RCC 7860 (cell line): ENCODE results near the gene KLHDC10.
"Not testable (repeated sequence)": the region's sequence is repeated elsewhere in the genome, so short reads cannot be mapped to it uniquely, and the experiment has no call there.

Experiments
- DNase-seq: peaks from one replicate; pipeline ENCODE4 v3.0.0-alpha.2; 2015; ENCODE audit warnings: low spot score
- FAIRE-seq: peaks from 2 replicates; lab custom pipeline; 2012; peaks lifted over from hg19 to GRCh38; lab: Jason Lieb, UNC

KLHDC10 gene

DNA sequence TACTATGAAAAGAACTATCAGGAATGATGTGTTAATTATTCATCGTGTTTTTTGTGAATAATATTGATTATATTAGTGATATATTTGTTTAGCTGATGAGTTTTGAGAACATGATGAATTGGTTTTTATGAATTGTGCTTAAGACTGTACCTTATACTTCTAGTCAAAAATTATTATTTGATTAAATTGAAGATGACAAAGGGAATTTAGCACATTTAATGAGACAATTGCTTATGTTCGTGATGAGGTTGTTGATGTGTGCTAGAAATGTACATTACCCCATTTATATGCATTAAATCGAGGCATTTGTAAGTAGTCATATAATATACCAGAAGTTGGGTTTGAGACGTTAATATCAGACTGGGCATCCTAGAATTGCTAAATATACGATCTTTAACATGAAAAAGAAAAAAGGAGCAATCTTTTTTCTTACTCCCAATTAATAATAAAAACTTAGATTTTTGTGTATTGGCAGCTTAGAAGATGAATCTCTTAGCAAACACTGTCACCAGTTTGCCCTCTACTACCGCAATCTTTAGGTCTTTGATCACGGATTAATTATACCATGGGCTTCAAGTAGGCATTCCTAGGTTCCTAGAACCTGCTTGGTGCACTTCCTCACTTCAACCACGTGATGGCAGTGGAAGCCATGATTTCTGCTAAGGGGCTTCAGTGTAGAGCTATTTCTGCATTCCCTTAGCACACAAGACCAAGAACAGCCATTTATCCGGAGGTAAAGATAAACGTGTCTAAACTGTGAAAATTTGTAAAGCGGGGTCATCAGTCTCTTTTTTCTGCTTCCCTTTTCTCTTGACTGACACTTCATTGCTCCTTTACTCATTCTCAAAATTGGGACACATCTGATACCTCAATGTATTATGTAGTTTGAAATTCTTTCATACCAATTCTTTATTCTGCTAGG, 1.6 kb downstream of the KLHDC10 start:
- DNase-seq (peak; percentile 82), FAIRE-seq (peak; percentile 80)

DNA sequence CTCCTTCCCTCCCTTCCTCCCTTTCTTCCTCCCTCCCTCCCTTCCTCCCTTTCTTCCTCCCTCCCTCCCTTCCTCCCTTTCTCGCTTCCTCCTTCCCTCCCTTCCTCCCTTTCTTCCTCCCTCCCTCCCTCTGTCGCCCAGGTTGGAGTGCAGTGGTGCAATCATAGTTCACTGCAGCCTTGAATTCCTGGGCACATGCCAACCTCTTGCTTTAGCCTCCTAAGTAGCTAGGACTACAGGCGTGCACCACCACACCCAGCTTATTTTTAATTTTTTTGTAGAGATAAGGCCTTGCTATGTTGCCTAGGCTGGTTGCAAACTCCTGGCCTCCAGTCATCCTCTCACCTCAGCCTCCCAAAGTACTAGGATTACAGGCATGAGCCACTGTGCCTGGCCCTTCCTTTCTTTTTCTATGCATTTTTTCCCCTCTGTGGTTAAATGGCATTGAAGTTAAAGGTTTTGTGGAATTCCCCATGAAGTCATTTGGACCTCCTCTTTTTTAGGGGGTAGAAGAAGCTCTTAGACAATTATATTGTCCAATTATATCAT, 9.6 kb downstream of the KLHDC10 start:
- DNase-seq (no peak), FAIRE-seq (no peak)

DNA sequence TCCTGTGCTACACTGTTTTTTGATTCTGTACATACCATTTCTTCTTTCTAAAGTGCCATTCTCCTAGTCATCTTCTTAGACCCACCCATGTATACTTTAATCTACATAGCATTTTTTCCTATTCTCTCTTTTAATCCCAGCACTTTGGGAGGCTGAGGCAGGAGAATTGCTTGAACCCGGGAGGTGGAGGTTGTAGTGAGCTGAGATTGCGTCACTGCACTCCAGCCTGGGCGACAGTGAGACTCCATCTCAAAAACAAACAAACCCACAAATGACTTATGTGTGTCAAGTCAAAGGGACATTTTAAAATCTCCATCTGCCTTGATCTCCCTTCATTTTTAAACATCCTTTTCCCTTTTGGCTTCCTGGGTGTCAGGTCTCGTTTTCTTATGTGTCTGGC, 13.2 kb downstream of the KLHDC10 start:
- not testable (repeated sequence) for DNase-seq, FAIRE-seq

DNA sequence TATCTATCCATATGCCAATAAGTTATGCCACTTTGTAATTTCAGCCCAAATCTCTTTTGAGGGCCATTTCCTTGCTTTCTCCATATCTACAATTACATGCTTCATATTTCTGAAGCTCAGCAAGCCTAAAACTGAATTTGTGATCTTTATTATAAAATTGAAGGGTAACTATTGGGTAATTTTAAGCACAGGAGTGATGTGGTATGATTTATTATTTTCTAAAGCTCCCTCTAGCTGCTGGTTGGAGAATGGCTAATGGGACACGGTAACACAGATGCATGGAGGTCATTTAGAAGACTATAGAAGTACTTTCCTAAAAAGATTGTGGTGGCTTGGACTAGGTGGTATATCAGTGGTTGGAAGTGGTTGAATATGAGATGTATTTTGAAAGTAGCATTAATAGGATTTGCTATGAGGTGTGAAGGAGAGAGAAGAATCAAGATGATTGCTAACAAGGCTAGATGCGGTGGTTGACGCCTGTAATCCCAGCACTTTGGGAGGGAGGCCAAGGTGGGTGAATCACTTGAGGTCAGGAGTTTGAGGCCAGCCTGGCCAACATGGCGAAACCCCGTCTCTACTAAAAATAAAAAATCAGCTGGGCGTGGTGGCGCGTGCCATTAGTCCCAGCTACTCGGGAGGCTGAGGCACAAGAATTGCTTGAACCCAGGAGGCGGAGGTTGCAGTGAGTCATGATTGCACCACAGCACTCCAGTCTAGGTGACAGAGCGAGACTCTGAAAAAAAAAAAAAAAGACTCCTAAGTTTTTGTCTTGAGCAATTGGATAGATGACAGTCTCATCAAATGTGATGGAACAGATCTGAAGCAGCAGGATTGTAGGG, 13.9 kb downstream of the KLHDC10 start:
- DNase-seq (no peak), FAIRE-seq (no peak)

DNA sequence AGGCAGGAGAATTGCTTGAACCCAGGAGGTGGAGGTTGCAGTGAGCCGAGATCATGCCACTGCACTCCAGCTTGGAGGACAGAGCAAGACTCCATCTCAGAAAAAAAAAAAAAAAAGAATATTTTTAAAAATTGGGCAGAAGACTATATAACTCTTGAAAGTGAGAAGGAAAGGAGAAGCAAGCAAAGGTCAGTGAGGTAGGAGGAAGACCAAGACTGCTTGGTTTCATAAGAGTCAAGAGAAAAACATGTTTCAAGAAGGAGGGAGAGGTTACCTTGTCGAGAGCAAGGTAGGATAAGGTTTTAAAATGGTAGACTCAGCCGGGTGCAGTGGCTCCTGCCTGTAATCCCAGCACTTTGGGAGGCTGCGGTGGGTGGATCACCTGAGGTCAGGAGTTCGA, 14.9 kb downstream of the KLHDC10 start:
- DNase-seq, FAIRE-seq: not testable (repeated sequence)

DNA sequence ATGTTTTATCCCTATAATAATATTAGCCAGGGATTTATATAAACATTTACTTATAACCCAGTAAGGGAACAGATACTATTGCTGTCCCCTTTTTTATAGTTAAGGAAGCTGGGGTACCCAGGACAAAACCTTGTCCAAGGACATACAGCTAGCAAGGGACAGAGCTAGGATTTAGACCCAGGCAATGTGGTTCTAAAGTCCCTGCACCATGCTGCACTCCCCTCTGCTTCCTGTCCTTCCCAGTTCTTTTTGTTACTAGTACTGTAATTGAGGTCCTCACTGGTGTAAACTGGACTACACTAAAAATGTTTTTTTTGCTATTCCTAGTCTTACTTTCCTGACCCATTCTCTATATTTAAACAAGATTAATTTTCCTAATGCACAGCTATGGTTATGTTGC, 16.6 kb downstream of the KLHDC10 start:
- no peak for FAIRE-seq

DNA sequence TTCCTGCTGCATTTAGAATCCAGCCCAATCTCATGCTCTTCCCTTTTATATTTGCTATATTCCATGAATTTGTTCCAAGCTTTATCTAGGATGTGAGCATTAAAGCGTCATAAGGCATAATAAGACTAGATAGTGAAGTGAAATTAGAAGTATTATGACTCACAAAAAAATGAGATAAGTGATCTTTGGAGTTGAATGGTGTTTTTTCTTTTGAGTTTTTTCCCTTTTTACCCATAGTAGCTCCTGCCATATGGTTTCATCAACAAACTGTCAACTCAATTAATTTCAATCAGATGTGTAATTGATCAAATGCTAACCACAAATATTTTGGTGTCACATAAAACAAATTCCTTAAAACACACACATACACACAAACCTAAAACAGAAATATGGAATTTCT, 17.0 kb downstream of the KLHDC10 start:
- DNase-seq = no peak
- FAIRE-seq = no peak

More for the DNA sequence above, 16.6 kb downstream of the KLHDC10 start:
- DNase-seq = no peak

DNA sequence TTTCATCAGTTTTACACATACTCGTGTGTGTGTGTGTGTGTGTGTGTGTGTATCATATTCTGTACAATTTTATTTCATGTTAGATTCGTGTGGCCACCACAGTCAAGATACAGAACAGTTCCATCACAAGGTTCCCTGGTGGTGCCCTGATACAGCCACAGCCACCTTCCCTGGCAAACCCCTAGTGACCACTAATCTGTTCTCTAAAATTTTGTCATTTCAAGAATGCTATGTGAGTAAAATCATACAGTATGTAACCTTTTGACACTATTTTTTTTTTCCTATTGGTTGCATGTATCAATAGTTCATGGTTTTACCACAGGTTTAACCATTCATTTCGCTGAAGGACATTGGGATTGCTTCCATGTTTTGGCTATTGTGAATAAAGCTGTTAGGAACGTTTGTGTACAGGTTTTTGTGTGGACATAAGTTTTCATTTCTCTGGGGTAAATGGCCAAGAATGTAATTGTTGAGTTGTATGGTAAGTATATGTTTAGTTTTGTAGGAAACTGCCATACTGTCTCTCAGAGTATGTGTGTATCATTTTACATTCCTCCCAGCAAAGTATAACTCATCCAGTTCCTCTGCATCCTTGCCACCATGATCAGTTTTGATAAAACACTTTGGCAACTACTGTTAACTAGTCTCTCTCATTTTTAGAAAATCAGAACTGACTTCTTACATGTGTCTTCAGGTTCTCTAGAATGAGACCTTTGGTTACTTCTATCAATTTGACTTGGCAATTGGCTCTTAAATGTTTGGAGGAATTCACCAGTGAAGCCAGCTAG, 20.6 kb downstream of the KLHDC10 start:
- DNase-seq (no peak), FAIRE-seq (no peak)

DNA sequence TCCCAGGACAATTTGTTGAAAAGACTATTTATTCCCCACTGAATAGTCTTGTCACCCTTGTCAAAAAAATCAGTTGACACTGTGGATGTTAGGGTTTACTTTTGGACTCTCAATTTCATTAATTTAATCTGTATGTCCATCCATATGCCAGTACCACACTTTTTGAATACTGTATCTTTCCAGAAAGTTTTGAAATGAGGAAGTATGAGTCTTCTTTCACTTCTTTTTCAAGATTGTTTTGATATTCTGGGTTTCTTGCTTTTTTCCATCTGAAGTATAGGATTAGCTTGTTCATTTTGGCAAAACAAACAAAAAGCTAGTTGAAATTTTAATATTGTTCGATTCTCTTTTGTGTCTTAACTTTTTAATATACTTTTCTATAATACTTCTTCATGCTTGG, 21.7 kb downstream of the KLHDC10 start:
- FAIRE-seq (no peak), DNase-seq (no peak)

DNA sequence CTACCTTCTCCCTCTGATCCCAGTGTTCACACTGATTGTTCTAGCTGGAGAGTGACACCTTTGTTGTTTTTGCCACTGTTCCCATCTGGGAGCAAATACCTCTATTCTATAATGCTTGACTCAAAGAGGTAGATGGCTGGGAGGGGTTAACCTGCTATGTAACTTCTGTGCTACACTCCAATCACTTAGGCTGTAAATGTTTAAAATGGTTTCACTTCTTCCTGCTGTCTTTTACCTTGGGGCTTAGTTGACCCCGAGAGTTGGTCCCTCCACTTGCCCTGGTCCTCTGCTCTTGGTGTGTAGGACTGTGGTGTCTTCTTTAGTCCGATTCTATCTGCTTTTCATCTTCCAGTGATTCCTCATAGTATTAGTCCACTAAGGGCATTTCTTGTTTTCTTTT, 22.3 kb downstream of the KLHDC10 start:
- DNase-seq = no peak
- FAIRE-seq = no peak

DNA sequence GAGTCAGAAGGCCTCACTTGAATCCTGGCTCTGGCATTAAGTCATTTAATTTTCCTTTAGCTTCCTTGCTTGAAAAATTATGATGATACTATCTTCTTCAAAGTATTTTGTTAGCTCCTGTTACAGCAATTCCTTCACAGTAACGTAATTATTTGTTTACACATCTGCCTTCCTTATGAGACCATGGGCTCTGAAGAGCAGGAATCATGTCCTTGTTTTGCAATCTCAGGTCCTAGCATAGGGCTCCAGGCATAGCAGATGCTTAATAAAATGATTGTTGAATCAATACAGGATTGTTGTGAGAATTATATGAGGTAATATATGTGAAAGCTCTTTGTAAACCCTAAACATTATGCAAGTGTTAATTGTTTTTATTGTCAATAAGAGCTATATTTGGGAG, 25.5 kb downstream of the KLHDC10 start:
- FAIRE-seq = no peak
- DNase-seq = no peak

DNA sequence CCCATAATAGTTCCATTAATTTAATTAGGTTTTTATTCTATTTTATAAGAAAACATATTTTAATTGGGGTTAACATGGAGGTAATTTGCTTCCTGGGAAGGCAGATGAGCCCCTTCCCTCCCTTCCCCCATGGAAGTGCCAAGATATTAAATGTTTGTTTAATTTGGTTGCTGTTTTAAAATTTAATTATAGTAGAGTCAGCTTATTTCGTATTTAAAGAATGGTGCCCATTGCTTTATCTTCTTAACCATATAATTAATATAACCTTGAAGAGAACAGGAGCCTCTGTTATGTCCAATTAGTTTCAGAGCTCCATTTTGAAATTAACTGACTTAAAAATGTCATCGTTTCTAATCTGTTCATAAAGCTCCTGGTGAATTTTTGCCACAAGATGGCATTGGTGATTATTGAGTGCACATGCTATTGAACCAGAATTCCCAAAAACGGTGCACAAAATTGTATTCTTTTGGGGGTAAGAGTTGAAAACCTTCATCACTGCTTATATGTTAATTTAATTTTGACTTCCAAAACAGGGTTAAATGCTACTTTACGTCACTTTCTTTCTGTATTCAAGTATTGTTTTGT, 26.0 kb downstream of the KLHDC10 start:
- no peak for FAIRE-seq
- DNase-seq = no peak

DNA sequence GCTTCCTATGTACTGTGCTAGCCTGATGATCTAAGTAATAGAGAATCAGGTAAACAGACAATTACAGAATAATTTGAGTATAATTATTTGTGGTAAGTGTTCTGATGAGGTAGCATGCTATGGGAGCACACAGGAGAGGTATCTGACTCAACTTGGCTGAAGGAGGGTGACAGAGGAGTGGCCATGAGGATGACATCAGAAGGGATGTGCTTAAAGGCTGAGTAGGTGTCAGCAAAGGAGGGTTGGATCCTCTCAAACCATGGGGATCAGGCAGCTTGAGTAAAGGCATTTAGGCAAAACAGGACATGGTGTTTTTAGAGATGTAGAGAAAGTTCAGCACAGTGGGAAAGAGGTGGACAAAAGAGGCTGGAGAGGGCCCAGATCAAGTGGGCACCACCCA, 29.0 kb downstream of the KLHDC10 start:
- FAIRE-seq (no peak), DNase-seq (no peak)

DNA sequence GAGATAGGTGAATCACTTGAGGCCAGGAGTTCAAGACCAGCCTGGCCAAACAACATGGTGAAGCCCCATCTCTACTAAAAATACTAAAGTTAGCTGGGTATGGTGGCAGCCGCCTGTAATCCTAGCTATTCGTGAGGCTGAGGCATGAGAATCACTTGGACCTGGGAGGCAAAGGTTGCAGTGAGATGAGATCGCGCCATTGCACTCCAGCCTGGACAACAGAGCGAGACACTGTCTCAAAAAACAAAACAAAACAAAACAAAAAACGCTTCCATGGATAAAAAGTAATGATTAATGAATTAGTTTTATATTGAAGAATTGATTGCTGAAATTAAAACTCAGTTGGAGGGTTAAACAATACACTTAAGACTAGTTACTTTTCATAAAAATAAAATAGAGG, 32.3 kb downstream of the KLHDC10 start:
- DNase-seq = no peak

DNA sequence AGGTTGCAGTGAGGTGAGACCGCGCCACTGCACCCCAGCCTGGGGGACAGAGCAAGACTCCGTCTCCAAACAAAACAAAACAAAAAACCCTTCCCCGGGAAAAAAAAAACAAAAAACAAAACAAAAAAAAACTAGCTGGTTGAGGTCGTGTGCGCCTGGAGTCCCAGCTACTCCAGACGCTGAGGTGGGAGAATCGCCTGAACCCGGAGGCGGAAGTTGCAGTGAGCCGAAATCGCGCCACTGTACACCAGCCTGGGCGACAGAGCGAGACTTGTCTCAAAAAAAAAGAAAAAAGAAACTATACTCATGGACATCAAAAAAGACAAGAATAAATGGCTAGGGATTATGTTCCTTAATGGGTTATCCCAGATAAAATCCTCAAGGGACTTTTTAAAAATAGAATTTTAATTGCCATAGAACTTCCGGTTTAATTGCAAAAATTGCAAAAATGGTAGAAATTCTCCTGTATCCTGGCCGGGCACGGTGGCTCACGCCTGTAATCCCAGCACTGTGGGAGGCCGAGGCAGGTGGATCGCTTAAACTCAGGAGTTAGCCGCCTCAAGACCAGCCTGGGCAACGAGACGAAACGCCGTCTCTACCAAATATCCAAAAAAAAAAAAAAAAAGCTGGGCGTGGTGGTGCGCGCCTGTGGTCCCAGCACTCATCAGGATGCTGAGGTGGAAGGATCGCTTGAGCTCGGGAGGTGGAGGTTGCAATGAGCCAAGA, 37.8 kb downstream of the KLHDC10 start:
- FAIRE-seq (no peak), DNase-seq (no peak)

More for the DNA sequence above, 32.3 kb downstream of the KLHDC10 start:
- FAIRE-seq = no peak

DNA sequence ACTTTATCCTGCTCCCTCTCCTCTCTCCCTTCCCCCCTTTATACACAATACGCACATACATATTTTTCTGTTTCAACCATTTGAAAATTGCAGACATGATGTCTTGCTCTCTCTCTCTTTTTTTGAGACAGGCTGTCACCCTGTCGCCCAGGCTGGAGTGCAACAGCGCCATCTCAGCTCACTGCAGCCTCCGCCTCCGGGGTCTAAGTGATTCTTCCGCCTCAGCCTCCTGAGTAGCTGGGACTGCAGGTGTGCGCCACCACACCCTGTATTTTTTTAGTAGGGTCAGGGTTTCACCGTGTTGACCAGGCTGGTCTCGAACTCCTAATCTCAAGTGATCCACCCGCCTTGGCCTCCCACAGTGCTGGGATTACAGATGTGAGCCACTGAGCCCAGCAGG, 38.5 kb downstream of the KLHDC10 start:
- no peak for FAIRE-seq
- no peak for DNase-seq

DNA sequence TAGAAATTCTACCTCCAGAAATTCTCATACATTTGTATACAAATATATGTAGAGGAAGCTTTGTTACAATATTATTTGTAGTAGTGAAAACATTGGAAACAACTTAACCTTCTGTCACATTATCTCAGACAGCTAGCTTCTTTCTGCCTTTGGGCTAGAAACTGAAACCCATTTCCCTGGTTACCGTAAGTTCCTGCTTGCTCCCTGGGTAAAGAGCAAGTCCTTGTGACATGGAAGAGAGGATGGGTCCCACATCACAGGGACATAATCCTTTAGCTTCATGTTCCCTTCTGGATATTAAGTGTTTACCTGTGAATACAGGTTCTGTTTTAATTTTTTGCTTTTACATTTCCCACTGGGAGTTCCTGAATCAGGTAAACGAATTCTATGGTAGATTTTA, 41.8 kb downstream of the KLHDC10 start:
- FAIRE-seq (no peak), DNase-seq (no peak)

DNA sequence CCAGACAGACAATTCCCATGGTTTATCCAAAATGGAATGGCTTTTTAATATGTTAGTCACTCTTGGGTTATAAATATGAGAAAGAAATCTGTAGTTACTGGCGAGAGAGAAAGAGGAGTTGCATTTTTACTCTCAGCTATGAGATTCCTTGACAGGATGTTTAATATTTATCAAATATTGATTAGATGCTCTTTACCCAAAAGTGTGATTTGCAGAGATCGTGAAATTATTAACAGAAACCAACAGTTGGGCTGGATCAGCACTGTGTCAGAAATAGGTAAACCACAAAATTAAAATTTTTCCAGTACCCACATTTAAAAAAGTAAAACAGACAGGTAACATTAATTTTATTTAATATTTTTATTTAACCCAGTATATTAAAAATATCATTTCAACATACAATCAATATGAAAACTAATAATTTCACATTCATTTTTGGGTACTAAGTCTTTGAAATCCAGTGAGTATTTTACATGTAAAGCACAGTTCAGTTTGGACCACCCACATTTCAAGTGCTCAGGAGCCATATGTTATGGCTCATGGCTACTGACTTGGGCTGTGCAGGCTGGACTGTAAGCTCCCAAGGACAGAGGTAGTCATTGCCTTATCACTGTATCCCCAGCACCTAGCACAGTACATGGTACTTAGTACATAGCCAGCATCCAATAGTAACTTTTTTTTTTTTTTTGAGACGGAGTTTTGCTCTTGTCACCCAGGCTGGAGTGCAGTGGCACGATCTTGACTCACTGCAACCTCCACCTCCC, 42.5 kb downstream of the KLHDC10 start:
- DNase-seq (no peak), FAIRE-seq (no peak)

DNA sequence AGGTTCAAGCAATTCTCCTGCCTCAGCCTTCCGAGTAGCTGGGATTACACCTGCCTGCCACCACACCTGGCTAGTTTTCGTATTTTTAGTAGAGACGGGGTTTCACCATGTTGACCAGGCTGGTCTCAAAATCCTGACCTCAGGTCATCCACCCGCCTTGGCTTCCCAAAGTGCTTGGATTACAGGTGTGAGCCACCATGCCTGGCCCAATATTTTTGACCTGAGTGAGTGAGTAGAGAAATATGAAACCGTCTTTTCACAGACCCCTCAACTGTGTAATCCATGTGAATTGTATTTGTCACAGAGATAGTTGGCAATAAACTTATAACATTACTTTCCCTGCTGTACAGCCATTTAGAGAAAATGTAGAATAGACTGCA, 43.1 kb downstream of the KLHDC10 start:
- DNase-seq, FAIRE-seq: not testable (repeated sequence)
